Endothelial cell of umbilical vein (primary cell): ENCODE measurements around the gene USP2. TPM values are rescaled to one million over a fixed set of nuclear protein-coding genes. Genes with fewer than 3 reads are reported as not detected.

Experiments used
- BruUV-seq: library from RNA; stranded (reverse); fragments of 400-500 nt; replicated peaks from 2 replicates; lab custom pipeline; 2021; lab: Mats Ljungman, UMichigan
- CTCF ChIA-PET: fragments of 300-600, 350-600 bp; sonication (Branson Sonifier 250); formaldehyde crosslinking; loops from one replicate; lab custom pipeline; 2021; ENCODE audit warnings: antibody characterized with exemption, inconsistent platforms; lab: Charles Lee
- POLR2A ChIA-PET: fragments of 300-600, 350-600 bp; sonication (Branson Sonifier 250); formaldehyde crosslinking; loops from one replicate; lab custom pipeline; 2021; ENCODE audit warnings: antibody characterized with exemption, inconsistent platforms; lab: Charles Lee
- DNase-seq: peaks from one replicate; pipeline ENCODE4 v3.0.0-alpha.2; 2011; ENCODE audit warnings: low read depth, low spot score
- FAIRE-seq: peaks from 2 replicates; lab custom pipeline; 2011; peaks lifted over from hg19 to GRCh38; lab: Jason Lieb, UNC
- H2AFZ ChIP-seq: 2 replicates; pipeline ENCODE4 v1.6.0; 2012; ENCODE audit warnings: low read depth, low read length, control low read depth, inconsistent platforms
- H3K27ac ChIP-seq: 2 replicates; pipeline ENCODE4 v1.5.1; 2011; ENCODE audit warnings: low read depth, mild to moderate bottlenecking, control low read depth, low read length, moderate library complexity; ENCODE audit not compliant: insufficient read depth
- H3K27me3 ChIP-seq, 2 experiments: 2 replicates each; pipeline versions ENCODE4 v1.6.0 to v1.6.1; 2011; ENCODE audit warnings: low read length in 2 of 2, mixed read lengths in 1 of 2; ENCODE audit not compliant: control insufficient read depth in 2 of 2, insufficient read depth in 2 of 2
- H3K36me3 ChIP-seq, 2 experiments: 2 replicates in 1 of 2; 3 replicates in 1 of 2; pipeline ENCODE4 v1.5.1; 2011; ENCODE audit warnings: low read length in 2 of 2, mild to moderate bottlenecking in 1 of 2, moderate library complexity in 1 of 2; ENCODE audit not compliant: control insufficient read depth in 2 of 2, insufficient read depth in 2 of 2; ENCODE audit errors: extremely low read depth in 1 of 2
- H3K4me1 ChIP-seq: 3 replicates; pipeline ENCODE4 v1.5.1; 2011; ENCODE audit warnings: mild to moderate bottlenecking, low read length; ENCODE audit not compliant: control insufficient read depth, insufficient read depth; ENCODE audit errors: extremely low read depth
- H3K4me2 ChIP-seq: 2 replicates; pipeline ENCODE4 v1.6.1; 2011; ENCODE audit warnings: low read length, control low read depth, mixed read lengths; ENCODE audit not compliant: insufficient read depth
- H3K4me3 ChIP-seq, 3 experiments: fragments of 200-600 bp in 1 of 3; sonication (generic), shearing (Covaris generic) in 1 of 3; replicated peaks in 1 of 3; 2 replicates each; pipeline ENCODE4 v1.5.1; 2011 to 2016; ENCODE audit warnings: control low read depth in 3 of 3, low read length in 3 of 3, mild to moderate bottlenecking in 2 of 3, inconsistent platforms in 1 of 3, low read depth in 1 of 3, moderate library complexity in 1 of 3; ENCODE audit not compliant: insufficient read depth in 1 of 3
- H3K79me2 ChIP-seq: 2 replicates; pipeline ENCODE4 v1.6.0; 2012; ENCODE audit warnings: low read length, inconsistent platforms; ENCODE audit not compliant: control insufficient read depth, insufficient read depth
- H3K9ac ChIP-seq: replicated peaks from 2 replicates; pipeline ENCODE3; 2011; ENCODE audit warnings: low read length, control low read depth; ENCODE audit not compliant: insufficient read depth; ENCODE audit errors: extremely low read depth
- H3K9me1 ChIP-seq: replicated peaks from 3 replicates; pipeline ENCODE4 v1.6.0; 2011; ENCODE audit warnings: mild to moderate bottlenecking, low read length; ENCODE audit not compliant: control insufficient read depth, insufficient read depth; ENCODE audit errors: extremely low read depth
- H3K9me3 ChIP-seq: replicated peaks from 2 replicates; pipeline ENCODE4 v1.5.1; 2012; ENCODE audit warnings: low read length, inconsistent platforms; ENCODE audit not compliant: control insufficient read depth, insufficient read depth
- H4K20me1 ChIP-seq: replicated peaks from 2 replicates; pipeline ENCODE3; 2011; ENCODE audit warnings: mild to moderate bottlenecking, low read length; ENCODE audit not compliant: control insufficient read depth, insufficient read depth; ENCODE audit errors: extremely low read depth
- CTCF ChIP-seq, 2 donors: IDR thresholded peaks; 1 replicate in 1 of 2; 2 replicates in 1 of 2; pipeline ENCODE4 v1.5.1; 2011; ENCODE audit warnings: low read length in 2 of 2, mild to moderate bottlenecking in 2 of 2, moderate library complexity in 2 of 2, control low read depth in 1 of 2, inconsistent platforms in 1 of 2, low read depth in 1 of 2; ENCODE audit not compliant: insufficient read depth in 1 of 2; ENCODE audit errors: extremely low read depth in 1 of 2
- EZH2 ChIP-seq: IDR thresholded peaks from 2 replicates; pipeline ENCODE4 v1.6.1; 2012; ENCODE audit warnings: borderline replicate concordance, low read depth, mild to moderate bottlenecking, moderate library complexity, low read length, inconsistent platforms; ENCODE audit not compliant: severe bottlenecking
- FOS ChIP-seq: IDR thresholded peaks from 2 replicates; pipeline ENCODE4 v1.6.1; 2011; ENCODE audit warnings: mild to moderate bottlenecking, low read length, moderate library complexity, borderline replicate concordance; ENCODE audit not compliant: insufficient read depth
- GATA2 ChIP-seq: IDR thresholded peaks from 2 replicates; pipeline ENCODE4 v1.7.0; 2011; ENCODE audit warnings: low read depth, mild to moderate bottlenecking, moderate library complexity, mixed read lengths, low read length; ENCODE audit not compliant: insufficient read length, insufficient read depth
- JUN ChIP-seq: IDR thresholded peaks from 2 replicates; pipeline ENCODE4 v1.6.1; 2011; ENCODE audit warnings: borderline replicate concordance, low read depth; ENCODE audit not compliant: insufficient read length, insufficient read depth
- MYC ChIP-seq: IDR thresholded peaks from one replicate; pipeline ENCODE4 v1.6.1; 2011; ENCODE audit warnings: mild to moderate bottlenecking, low read depth, low read length
- POLR2A ChIP-seq: IDR thresholded peaks from 2 replicates; pipeline ENCODE4 v1.6.1; 2012; ENCODE audit warnings: low read depth, mild to moderate bottlenecking, control low read depth, low read length
- POLR2AphosphoS5 ChIP-seq: IDR thresholded peaks from 2 replicates; pipeline ENCODE4 v1.6.1; 2012; ENCODE audit warnings: low read depth, mild to moderate bottlenecking, control low read depth, low read length, moderate library complexity; ENCODE audit not compliant: insufficient read depth
- dilution Hi-C: fragments of 300-500 bp; cut with MboI; formaldehyde crosslinking; loops from one replicate; pipeline ENCODE4 v1.15.0; 2019; ENCODE audit warnings: low sequenced_read_pairs; ENCODE audit not compliant: extremely low pct_ligation_motif_present
- intact Hi-C: fragments of 100-400 bp; cut with micrococcal nuclease; formaldehyde crosslinking; loops from one replicate; pipeline ENCODE4 v1.10.0; 2022
- polyA plus RNA-seq, 4 experiments: library from polyadenylated mRNA; depleted of rRNA in 3 of 4; stranded (reverse) in 3 of 4; unstranded in 1 of 4; fragments of >200 nt; gene quantifications; 2 replicates each; pipeline versions ENCODE4 v1.2.1 to v1.2.3, GENCODE V29; 2011 to 2012; ENCODE audit warnings: missing spikeins in 1 of 4
- total RNA-seq: library from RNA; stranded (reverse); gene quantifications from 2 replicates; pipeline ENCODE4 v1.2.3, GENCODE V29; 2021

The USP2 gene
- total and polyA plus RNA-seq, 2 donors (not counting 3 experiments of a cell fraction or from before 2014, with no cell fraction given): 0.21 to 1.2 TPM

GRCh38 chr11:119424775-119425174 is 43.3 kb upstream of the USP2 start:
- no peaks in the 10 kb centered on the region for H3K79me2 ChIP-seq
- no TSS peak for BruUV-seq
- no peak overlapping the region for H3K4me2 ChIP-seq
- H3K4me1 ChIP-seq: no peaks in the 10 kb centered on the region
- ChIA-PET CTCF (no interaction called here), POLR2A (no interaction called here)
- H3K27ac ChIP-seq: no peak overlapping the region
- H4K20me1 ChIP-seq: no peaks in the 10 kb centered on the region
- no peak overlapping the region for H2AFZ ChIP-seq
- no peaks in the 10 kb centered on the region for H3K9me1 ChIP-seq
- no peak for FAIRE-seq
- no peaks in the 10 kb centered on the region for H3K9me3 ChIP-seq
- dilution Hi-C loops: no loop called here
- TF ChIP-seq FOS (no peak), GATA2 (no peak), POLR2AphosphoS5 (no peak), CTCF (IDR thresholded peaks at IDR 0.05; ENCODE audit: extremely low read depth in 1 of 2, insufficient read depth in 1 of 2, low read depth in 1 of 2, low read length in 2 of 2) (no peak), EZH2 (no peak), POLR2A (no peak), MYC (no peak), JUN (no peak)
- intact Hi-C loops: no loop called here
- H3K27me3 ChIP-seq: peaks cover 26 to 37% of the 10 kb centered on the region in 2 experiments
- no peak overlapping the region for H3K4me3 ChIP-seq
- no peak overlapping the region for H3K9ac ChIP-seq
- no peaks in the 10 kb centered on the region for H3K36me3 ChIP-seq
- no peak for DNase-seq
